Endodermal cell (in vitro differentiated cells): Measurements from ENCODE around the gene VPREB3. TPM values are rescaled to one million over a fixed set of nuclear protein-coding genes. Genes with fewer than 3 reads are reported as not detected.

ENCODE experiments used
- DNase-seq: peaks from one replicate; pipeline ENCODE4 v3.0.0-alpha.2; 2017
- H3K27ac ChIP-seq: 2 replicates; pipeline ENCODE4 v1.5.1; 2013; ENCODE audit warnings: mild to moderate bottlenecking, low read depth, low read length, moderate library complexity
- H3K27me3 ChIP-seq: 2 replicates; pipeline ENCODE4 v1.6.1; 2013; ENCODE audit warnings: mild to moderate bottlenecking, low read length, moderate library complexity; ENCODE audit not compliant: insufficient read depth, control insufficient read depth, poor library complexity, severe bottlenecking
- H3K36me3 ChIP-seq: 2 replicates; pipeline ENCODE4 v1.7.0; 2013; ENCODE audit warnings: mild to moderate bottlenecking, low read length, moderate library complexity; ENCODE audit not compliant: control insufficient read depth, insufficient read depth
- H3K4me1 ChIP-seq: one replicate; pipeline ENCODE4 v1.7.0; 2013; ENCODE audit warnings: low read length; ENCODE audit not compliant: control insufficient read depth, insufficient read depth
- H3K4me3 ChIP-seq: 2 replicates; pipeline ENCODE4 v1.5.1; 2013; ENCODE audit warnings: mild to moderate bottlenecking, low read length, moderate library complexity
- H3K9ac ChIP-seq: 2 replicates; pipeline ENCODE4 v1.6.1; 2013; ENCODE audit warnings: mild to moderate bottlenecking, low read length, moderate library complexity; ENCODE audit not compliant: poor library complexity, severe bottlenecking; ENCODE audit errors: extremely low read depth
- H3K9me3 ChIP-seq: 2 replicates; pipeline ENCODE4 v1.6.1; 2013; ENCODE audit warnings: mild to moderate bottlenecking, low read length, moderate library complexity; ENCODE audit not compliant: control insufficient read depth
- H3K27ac Mint-ChIP-seq: 2 replicates; pipeline ENCODE4 v1.8.0; 2020; ENCODE audit warnings: mixed read lengths
- H3K27me3 Mint-ChIP-seq: 2 replicates; pipeline ENCODE4 v1.8.0; 2021; ENCODE audit warnings: mild to moderate bottlenecking, mixed read lengths; ENCODE audit not compliant: insufficient read depth
- H3K36me3 Mint-ChIP-seq: 2 replicates; pipeline ENCODE4 v1.8.0; 2020; ENCODE audit warnings: low read depth, mixed read lengths
- H3K4me1 Mint-ChIP-seq: 2 replicates; pipeline ENCODE4 v1.8.0; 2020; ENCODE audit warnings: mixed read lengths
- H3K4me3 Mint-ChIP-seq: 2 replicates; pipeline ENCODE4 v1.8.0; 2020; ENCODE audit warnings: mild to moderate bottlenecking, moderate library complexity, mixed read lengths
- H3K9me3 Mint-ChIP-seq: 2 replicates; pipeline ENCODE4 v1.8.0; 2020; ENCODE audit warnings: mild to moderate bottlenecking, mixed read lengths
- WGBS, 2 experiments: methylation state at CpG; one replicate each; pipeline versions ENCODE4 v1.1.5 to v1.1.7; 2013; ENCODE audit warnings: missing lambda C conversion rate in 2 of 2, mixed read lengths in 1 of 2; ENCODE audit not compliant: insufficient coverage in 1 of 2, insufficient read length in 1 of 2; 5-methylcytosine and 5-hydroxymethylcytosine counted together
- total RNA-seq, 2 donors: library from RNA; stranded (reverse); fragmentation: NEBNext Ultra II Directional in 1 of 2; extraction: Animal tissue kit (Norgen Biotek cat#: 25700) in 1 of 2; gene quantifications; 2 replicates in 1 of 2; 3 replicates in 1 of 2; pipeline ENCODE4 v1.2.1, GENCODE V29; 2021
- TF ChIP-seq, protein P1 (sequence below): fragments of 200-600 bp; sonication (generic); conservative IDR thresholded peaks from 2 replicates; pipeline ENCODE4 v1.5.0; 2021; ENCODE audit warnings: antibody characterized with exemption, mild to moderate bottlenecking

VPREB3 gene
- total RNA-seq, 2 donors from 2014 or later = not detected

DNA sequence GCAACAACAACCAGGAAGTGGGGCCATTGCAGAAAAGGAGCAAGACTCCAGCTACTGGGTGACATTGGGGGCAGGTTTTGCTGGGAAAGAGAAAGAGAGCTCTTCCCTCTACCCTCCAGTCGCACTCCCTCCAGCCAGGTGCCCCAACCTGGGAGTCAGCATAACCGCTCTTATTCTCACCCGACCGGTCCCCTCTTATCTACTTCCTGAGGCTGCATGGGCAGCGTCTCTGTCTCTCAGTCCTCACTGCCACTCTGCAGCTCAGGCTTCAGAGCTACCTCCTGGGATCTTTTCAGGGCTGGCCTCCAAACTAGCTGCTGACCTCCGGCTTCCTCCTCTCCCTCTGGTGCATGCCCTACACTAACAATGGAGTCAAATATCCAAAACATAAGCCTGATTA is 8.4 kb downstream of the VPREB3 start:
- peaks cover 10% of the 10 kb centered on the region for H3K4me1 Mint-ChIP-seq
- Histone ChIP-seq H3K4me3 (no peak overlapping the region), H3K9ac (no peak overlapping the region), H3K27me3 (no peaks in the 10 kb centered on the region), H3K9me3 (no peaks in the 10 kb centered on the region), H3K27ac (no peak overlapping the region), H3K4me1 (no peaks in the 10 kb centered on the region), H3K36me3 (peaks cover 20% of the 10 kb centered on the region)
- no peak for DNase-seq
- peaks cover 39% of the 10 kb centered on the region for H3K36me3 Mint-ChIP-seq
- H3K27ac Mint-ChIP-seq = no peak overlapping the region
- H3K9me3 Mint-ChIP-seq = peaks cover 17% of the 10 kb centered on the region
- TF ChIP-seq, protein P1, sequence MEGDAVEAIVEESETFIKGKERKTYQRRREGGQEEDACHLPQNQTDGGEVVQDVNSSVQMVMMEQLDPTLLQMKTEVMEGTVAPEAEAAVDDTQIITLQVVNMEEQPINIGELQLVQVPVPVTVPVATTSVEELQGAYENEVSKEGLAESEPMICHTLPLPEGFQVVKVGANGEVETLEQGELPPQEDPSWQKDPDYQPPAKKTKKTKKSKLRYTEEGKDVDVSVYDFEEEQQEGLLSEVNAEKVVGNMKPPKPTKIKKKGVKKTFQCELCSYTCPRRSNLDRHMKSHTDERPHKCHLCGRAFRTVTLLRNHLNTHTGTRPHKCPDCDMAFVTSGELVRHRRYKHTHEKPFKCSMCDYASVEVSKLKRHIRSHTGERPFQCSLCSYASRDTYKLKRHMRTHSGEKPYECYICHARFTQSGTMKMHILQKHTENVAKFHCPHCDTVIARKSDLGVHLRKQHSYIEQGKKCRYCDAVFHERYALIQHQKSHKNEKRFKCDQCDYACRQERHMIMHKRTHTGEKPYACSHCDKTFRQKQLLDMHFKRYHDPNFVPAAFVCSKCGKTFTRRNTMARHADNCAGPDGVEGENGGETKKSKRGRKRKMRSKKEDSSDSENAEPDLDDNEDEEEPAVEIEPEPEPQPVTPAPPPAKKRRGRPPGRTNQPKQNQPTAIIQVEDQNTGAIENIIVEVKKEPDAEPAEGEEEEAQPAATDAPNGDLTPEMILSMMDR = no peak
- H3K27me3 Mint-ChIP-seq = no peaks in the 10 kb centered on the region
- WGBS, 2 experiments = 93% methylated on average over 6 of the region's 6 CpGs; no CpG with 5 or more reads in 1 of the 2 experiments
- no peak overlapping the region for H3K4me3 Mint-ChIP-seq

GRCh38 chr22:23744485-23744884 is 9.7 kb downstream of the VPREB3 start:
- Mint-ChIP-seq H3K9me3 (peaks cover 17% of the 10 kb centered on the region), H3K27ac (no peak overlapping the region), H3K4me1 (no peaks in the 10 kb centered on the region)

GRCh38 chr22:23744001-23744400 is 10.2 kb downstream of the VPREB3 start:
- Histone ChIP-seq H3K9me3 (no peaks in the 10 kb centered on the region), H3K27ac (no peak overlapping the region), H3K27me3 (no peaks in the 10 kb centered on the region), H3K4me1 (no peaks in the 10 kb centered on the region), H3K9ac (no peak overlapping the region), H3K4me3 (no peak overlapping the region), H3K36me3 (peaks cover 20% of the 10 kb centered on the region)
- Mint-ChIP-seq H3K27ac (no peak overlapping the region), H3K36me3 (peaks cover 41% of the 10 kb centered on the region), H3K27me3 (no peaks in the 10 kb centered on the region), H3K9me3 (peaks cover 17% of the 10 kb centered on the region), H3K4me1 (no peaks in the 10 kb centered on the region), H3K4me3 (no peak overlapping the region)
- WGBS, 2 experiments = 94 to 99% methylated on average over 13 of the region's 13 CpGs
- TF ChIP-seq, protein P1 = no peak
- no peak for DNase-seq

More at GRCh38 chr22:23744485-23744884, 9.7 kb downstream of the VPREB3 start:
- H3K4me3 Mint-ChIP-seq = no peak overlapping the region
- DNase-seq = no peak
- H3K9ac ChIP-seq = no peak overlapping the region
- TF ChIP-seq, protein P1 = no peak
- H3K27me3 Mint-ChIP-seq = no peaks in the 10 kb centered on the region
- no peak overlapping the region for H3K4me3 ChIP-seq
- H3K27ac ChIP-seq = no peak overlapping the region
- peaks cover 20% of the 10 kb centered on the region for H3K36me3 ChIP-seq
- H3K9me3 ChIP-seq = no peaks in the 10 kb centered on the region
- no peaks in the 10 kb centered on the region for H3K27me3 ChIP-seq
- H3K4me1 ChIP-seq = no peaks in the 10 kb centered on the region
- 97 to 98% methylated on average over 13 to 14 of the region's 14 CpGs for WGBS, 2 experiments
- H3K36me3 Mint-ChIP-seq = peaks cover 41% of the 10 kb centered on the region
